NCI-H2029 (cell line): ENCODE data around the gene MARS2.
"Not testable (repeated sequence)": the region's sequence is repeated elsewhere in the genome, so short reads cannot be mapped to it uniquely, and the experiment has no call there.

Experiments
- DNase-seq: peaks from one replicate; lab custom pipeline; 2025; lab: John Stamatoyannopoulos, UW

MARS2 gene

GRCh38 chr2:197706839-197707207 is 1.7 kb downstream of the MARS2 start:
- no peak for DNase-seq

DNA sequence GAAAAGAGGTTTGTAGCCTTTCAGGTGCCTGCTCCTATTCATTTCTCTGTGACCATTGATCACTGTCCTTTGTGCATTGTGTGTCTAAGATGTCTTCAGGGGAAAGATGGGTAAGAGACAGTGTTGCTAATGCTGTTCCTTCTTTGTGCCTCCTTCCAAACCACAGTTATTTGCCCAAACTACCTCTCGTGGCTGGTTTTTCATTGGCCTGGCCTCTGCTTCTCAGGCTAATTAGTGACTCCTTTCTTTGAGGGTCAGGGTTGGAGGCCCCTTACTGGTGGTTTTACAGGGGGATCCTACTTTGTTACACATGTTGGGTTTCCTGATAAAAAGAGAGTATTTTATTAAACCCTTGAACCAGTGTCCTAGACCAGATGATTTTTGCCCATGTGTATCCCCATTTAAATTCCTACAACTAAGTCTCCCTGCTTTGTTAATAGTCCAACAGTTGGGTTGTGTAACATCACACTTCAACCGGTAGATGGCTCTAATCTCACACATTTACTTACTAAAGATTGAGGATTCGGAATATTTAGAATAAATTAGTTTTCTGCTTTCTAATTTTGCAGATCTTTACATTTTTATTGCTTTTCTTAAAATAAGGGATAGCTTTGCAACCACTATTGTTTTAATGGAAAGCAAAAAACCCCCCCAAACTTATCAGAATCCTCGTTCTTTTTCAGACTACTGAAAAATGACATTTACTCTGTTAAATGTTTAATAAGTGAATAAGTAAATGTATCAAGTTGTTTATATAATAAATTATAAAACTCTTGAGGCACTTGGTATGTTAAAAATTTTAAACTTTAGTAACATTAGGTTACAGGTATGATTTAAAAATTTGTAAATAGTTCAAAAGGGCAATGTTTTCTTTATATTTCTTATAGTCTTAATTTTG is 2.4 kb downstream of the MARS2 start:
- no peak for DNase-seq

- DNase-seq: no peak
Observed at GRCh38 chr2:197708331-197708730, 3.2 kb downstream of the MARS2 start.

DNA sequence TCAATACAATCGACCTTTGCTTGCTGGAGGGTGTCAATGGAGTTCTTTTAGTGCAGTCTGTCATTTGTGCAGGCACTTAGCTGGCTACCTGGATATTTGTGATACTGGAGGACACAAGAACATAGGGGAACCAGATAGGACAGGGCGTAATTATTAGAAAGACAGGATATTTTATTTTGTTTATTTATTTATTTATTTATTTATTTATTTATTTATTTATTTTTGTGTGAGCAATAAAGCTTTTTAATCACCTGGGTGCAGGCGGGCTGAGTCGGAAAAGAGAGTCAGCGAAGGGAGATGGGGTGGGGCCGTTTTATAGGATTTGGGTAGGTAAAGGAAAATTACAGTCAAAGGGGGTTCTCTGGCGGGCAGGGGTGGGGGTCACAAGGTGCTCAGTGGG is 4.0 kb downstream of the MARS2 start:
- not testable (repeated sequence) for DNase-seq

DNA sequence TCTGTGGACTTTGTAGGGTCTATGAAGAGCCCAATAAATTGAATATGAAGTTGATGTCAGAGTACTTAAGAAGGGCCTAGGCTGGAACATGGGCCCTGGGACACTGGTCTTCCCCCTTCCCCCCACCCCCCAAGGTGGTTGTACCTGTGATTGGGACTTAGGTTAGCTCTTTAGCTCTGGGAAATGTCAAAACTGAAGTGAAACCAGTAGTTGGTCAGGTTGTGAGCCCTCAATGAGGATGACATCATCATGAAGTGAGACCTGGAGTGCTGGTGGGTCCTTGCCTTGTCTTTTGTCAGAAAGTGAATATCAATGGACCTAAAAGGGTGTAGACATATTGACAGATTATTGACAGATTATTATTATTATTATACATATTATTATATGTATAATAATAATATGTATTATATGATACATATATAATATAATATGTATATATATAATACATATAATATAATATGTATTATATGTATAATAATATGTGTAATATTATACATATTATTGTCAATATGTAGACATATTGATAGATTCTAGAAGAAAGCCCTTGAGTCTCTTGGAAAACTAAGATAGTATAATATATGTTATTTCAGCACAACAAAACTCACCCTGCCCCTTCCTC is 5.4 kb downstream of the MARS2 start:
- DNase-seq: no peak

DNA sequence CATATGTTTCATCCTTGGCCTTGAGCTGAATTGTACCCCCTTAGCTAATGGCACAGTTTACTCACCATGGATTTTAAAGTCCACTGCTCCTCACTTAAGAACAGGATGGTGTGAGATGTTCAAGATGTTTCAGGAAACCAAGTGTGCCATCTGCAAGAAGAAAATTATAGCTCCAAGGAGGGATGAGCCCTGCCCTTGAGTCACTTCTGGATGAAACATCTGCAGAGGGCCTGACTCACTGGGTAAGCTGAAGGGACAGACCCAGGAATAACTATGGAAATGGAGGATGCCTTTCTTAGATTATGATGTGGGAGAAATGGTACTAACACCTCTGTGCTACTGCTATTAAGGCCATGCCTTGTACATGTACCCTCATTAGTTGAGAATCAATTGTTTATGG is 6.4 kb downstream of the MARS2 start:
- no peak for DNase-seq

GRCh38 chr2:197713271-197713670 is 8.1 kb downstream of the MARS2 start:
- no peak for DNase-seq

DNA sequence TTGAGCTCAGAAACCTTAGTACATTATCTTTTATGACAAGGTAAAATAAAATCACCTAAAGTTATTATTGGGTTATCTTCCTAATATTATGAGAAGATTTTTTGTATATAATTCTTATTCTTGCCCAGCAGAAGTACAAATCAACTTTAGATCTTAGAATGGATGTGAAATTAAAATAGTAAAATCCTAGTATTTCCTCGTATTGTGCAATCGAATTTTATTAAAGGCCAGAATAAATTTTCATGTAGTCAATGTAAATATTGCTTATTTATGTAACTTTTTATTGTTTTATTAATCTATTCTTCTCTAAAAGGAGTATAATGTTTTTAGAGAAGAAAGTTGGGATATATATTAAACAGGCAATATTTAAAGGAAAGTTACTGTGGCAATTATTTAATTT is 12.7 kb downstream of the MARS2 start:
- DNase-seq: no peak

GRCh38 chr2:197727011-197727410 is 21.8 kb downstream of the MARS2 start:
- no peak for DNase-seq

GRCh38 chr2:197728555-197729544 is 23.7 kb downstream of the MARS2 start:
- not testable (repeated sequence) for DNase-seq

DNA sequence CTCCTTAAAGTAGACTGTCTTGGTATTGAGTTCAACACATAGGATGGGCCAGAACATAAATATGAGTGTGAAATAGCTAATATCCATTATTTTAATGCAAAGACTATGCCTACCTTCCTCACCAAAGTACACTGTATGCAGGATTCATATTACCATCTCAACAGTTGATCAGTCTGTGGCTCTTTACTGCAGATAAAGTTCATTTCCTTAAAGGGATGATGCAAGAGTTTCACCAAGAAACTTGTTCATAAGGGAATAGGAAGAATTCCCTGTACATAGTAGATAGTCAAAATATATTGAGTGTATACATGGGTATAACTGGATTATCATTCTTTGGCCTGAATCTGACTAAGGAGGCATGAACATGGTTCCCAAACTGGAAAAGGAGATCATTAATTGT is 35.0 kb downstream of the MARS2 start:
- DNase-seq: no peak
